GM21717 (cell line): ENCODE results near the gene TRIM17.

Experiments
- ATAC-seq: cut with Tn5 transposase; IDR thresholded peaks from one replicate; pipeline ENCODE4 v1.9.1; 2021; ENCODE audit warnings: mild to moderate bottlenecking, moderate library complexity; ENCODE audit not compliant: unreplicated experiment

Gene TRIM17

GRCh38 chr1:228368801-228369607 lies 47.7 kb downstream of the TRIM17 start:
- no peak for ATAC-seq

GRCh38 chr1:228367798-228368791 lies 48.6 kb downstream of the TRIM17 start:
- ATAC-seq, result no peak

GRCh38 chr1:228366866-228367741 lies 49.6 kb downstream of the TRIM17 start:
- ATAC-seq, result no peak

GRCh38 chr1:228366062-228366865 lies 50.4 kb downstream of the TRIM17 start:
- ATAC-seq, result no peak

GRCh38 chr1:228365271-228366061 lies 51.2 kb downstream of the TRIM17 start:
- no peak for ATAC-seq

GRCh38 chr1:228364706-228365213 lies 51.9 kb downstream of the TRIM17 start:
- ATAC-seq, result no peak

GRCh38 chr1:228364068-228364705 lies 52.5 kb downstream of the TRIM17 start:
- ATAC-seq, result no peak

GRCh38 chr1:228363686-228364067 lies 53.0 kb downstream of the TRIM17 start:
- ATAC-seq, result no peak

GRCh38 chr1:228362884-228363450 lies 53.7 kb downstream of the TRIM17 start:
- no peak for ATAC-seq

- ATAC-seq, result no peak
Measured at GRCh38 chr1:228362141-228362883, 54.3 kb downstream of the TRIM17 start.

- ATAC-seq, result no peak
Measured at GRCh38 chr1:228361314-228362140, 55.1 kb downstream of the TRIM17 start.

- ATAC-seq, result no peak
Measured at GRCh38 chr1:228360533-228361313, 55.9 kb downstream of the TRIM17 start.

- ATAC-seq, result no peak
Measured at GRCh38 chr1:228359613-228360532, 56.8 kb downstream of the TRIM17 start.

- no peak for ATAC-seq
Measured at GRCh38 chr1:228358764-228359612, 57.7 kb downstream of the TRIM17 start.
